ENCODE measurements around the gene ANP32E.

Gene ANP32E

GRCh38 chr1:150168960-150169601, 66.8 kb downstream of the ANP32E start:
- DNase-seq (ENCODE audit: low spot score), result peak; percentile 41
